Loucy (cell line): ENCODE data around the gene SLC17A9.

Experiments used
- EZH2phosphoT487 ChIP-seq: fragments of 200-600 bp; IDR thresholded peaks from 2 replicates; pipeline ENCODE4 v1.6.1; 2018; ENCODE audit warnings: antibody characterized with exemption, mild to moderate bottlenecking, moderate library complexity, borderline replicate concordance
- TF ChIP-seq, protein P1 (sequence below): fragments of 200-600 bp; sonication (generic); conservative IDR thresholded peaks from 2 replicates; pipeline ENCODE4 v1.5.1; 2014; ENCODE audit warnings: mild to moderate bottlenecking, antibody characterized with exemption, low read length

- TF ChIP-seq, protein P1, sequence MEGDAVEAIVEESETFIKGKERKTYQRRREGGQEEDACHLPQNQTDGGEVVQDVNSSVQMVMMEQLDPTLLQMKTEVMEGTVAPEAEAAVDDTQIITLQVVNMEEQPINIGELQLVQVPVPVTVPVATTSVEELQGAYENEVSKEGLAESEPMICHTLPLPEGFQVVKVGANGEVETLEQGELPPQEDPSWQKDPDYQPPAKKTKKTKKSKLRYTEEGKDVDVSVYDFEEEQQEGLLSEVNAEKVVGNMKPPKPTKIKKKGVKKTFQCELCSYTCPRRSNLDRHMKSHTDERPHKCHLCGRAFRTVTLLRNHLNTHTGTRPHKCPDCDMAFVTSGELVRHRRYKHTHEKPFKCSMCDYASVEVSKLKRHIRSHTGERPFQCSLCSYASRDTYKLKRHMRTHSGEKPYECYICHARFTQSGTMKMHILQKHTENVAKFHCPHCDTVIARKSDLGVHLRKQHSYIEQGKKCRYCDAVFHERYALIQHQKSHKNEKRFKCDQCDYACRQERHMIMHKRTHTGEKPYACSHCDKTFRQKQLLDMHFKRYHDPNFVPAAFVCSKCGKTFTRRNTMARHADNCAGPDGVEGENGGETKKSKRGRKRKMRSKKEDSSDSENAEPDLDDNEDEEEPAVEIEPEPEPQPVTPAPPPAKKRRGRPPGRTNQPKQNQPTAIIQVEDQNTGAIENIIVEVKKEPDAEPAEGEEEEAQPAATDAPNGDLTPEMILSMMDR = no peak
- TF ChIP-seq EZH2phosphoT487 = no peak
These were observed 34.8 kb upstream of the SLC17A9 start for GRCh38 chr20:62917720-62918119.
